HG02970 (cell line): Measurements from ENCODE around the gene NFRKB.

Experiments
- ATAC-seq: cut with Tn5 transposase; IDR thresholded peaks from one replicate; pipeline ENCODE4 v1.9.1; 2021; ENCODE audit warnings: mild to moderate bottlenecking, moderate library complexity, moderate number of reproducible peaks; ENCODE audit not compliant: unreplicated experiment, low FRiP score

NFRKB gene

GRCh38 chr11:129846508-129847335 is 48.7 kb downstream of the NFRKB start:
- ATAC-seq, result no peak
